ENCODE data around the gene TMEM62.

TMEM62 gene

GRCh38 chr15:43133430-43134156 lies at the start of gene TMEM62:
TMEM62 (plus strand) TSS chr15:43133586; CDS start chr15:43133803, 217 bp downstream.
- DNase-seq (ENCODE audit: low read depth) = no peak

GRCh38 chr15:43085921-43086320 lies 47.5 kb upstream of the TMEM62 start:
- DNase-seq (ENCODE audit: low read depth) = peak; percentile 31

GRCh38 chr15:43086551-43086950 lies 46.8 kb upstream of the TMEM62 start:
- DNase-seq (ENCODE audit: low read depth) = no peak

GRCh38 chr15:43091859-43092258 lies 41.5 kb upstream of the TMEM62 start:
- DNase-seq (ENCODE audit: low read depth) = no peak

GRCh38 chr15:43093026-43093425 lies 40.4 kb upstream of the TMEM62 start:
- no peak for DNase-seq (ENCODE audit: low read depth)

- no peak for DNase-seq (ENCODE audit: low read depth)
Measured at GRCh38 chr15:43094416-43095030, 38.9 kb upstream of the TMEM62 start.

GRCh38 chr15:43095243-43095642 lies 38.1 kb upstream of the TMEM62 start:
- no peak for DNase-seq (ENCODE audit: low read depth)

- DNase-seq (ENCODE audit: low read depth) = no peak
Measured at GRCh38 chr15:43095708-43096347, 37.6 kb upstream of the TMEM62 start.

GRCh38 chr15:43096411-43096810 lies 37.0 kb upstream of the TMEM62 start:
- DNase-seq (ENCODE audit: low read depth) = no peak

- DNase-seq (ENCODE audit: low read depth) = no peak
Measured at GRCh38 chr15:43099105-43099845, 34.1 kb upstream of the TMEM62 start.

GRCh38 chr15:43100971-43101370 lies 32.4 kb upstream of the TMEM62 start:
- DNase-seq (ENCODE audit: low read depth) = no peak

- DNase-seq (ENCODE audit: low read depth) = no peak
Measured at GRCh38 chr15:43102187-43102586, 31.2 kb upstream of the TMEM62 start.

GRCh38 chr15:43103907-43104306 lies 29.5 kb upstream of the TMEM62 start:
- no peak for DNase-seq (ENCODE audit: low read depth)

GRCh38 chr15:43104426-43104825 lies 29.0 kb upstream of the TMEM62 start:
- DNase-seq (ENCODE audit: low read depth) = no peak

- DNase-seq (ENCODE audit: low read depth) = no peak
Measured at GRCh38 chr15:43105077-43105736, 28.2 kb upstream of the TMEM62 start.

- DNase-seq (ENCODE audit: low read depth) = peak; percentile 87
Measured at GRCh38 chr15:43105778-43106485, 27.5 kb upstream of the TMEM62 start, which contains the start of gene UBR1. UBR1 (minus strand) TSS chr15:43106038; CDS start chr15:43106022, 16 bp downstream.

- DNase-seq (ENCODE audit: low read depth) = no peak
Measured at GRCh38 chr15:43106486-43106829, 26.9 kb upstream of the TMEM62 start.

- DNase-seq (ENCODE audit: low read depth) = no peak
Measured at GRCh38 chr15:43107751-43108150, 25.6 kb upstream of the TMEM62 start.

- DNase-seq (ENCODE audit: low read depth) = no peak
Measured at GRCh38 chr15:43111354-43111753, 22.0 kb upstream of the TMEM62 start.

GRCh38 chr15:43118286-43118685 lies 15.1 kb upstream of the TMEM62 start:
- DNase-seq (ENCODE audit: low read depth) = no peak

GRCh38 chr15:43118829-43119228 lies 14.6 kb upstream of the TMEM62 start:
- DNase-seq (ENCODE audit: low read depth) = no peak
